Activated naive CD4-positive, alpha-beta T cell treated with anti-CD3 and anti-CD28 coated beads for 36 hours (primary cell): ENCODE measurements around the gene QKI. TPM values are rescaled to one million over a fixed set of nuclear protein-coding genes. Genes with fewer than 3 reads are reported as not detected.
"Not testable (repeated sequence)": the region's sequence is repeated elsewhere in the genome, so short reads cannot be mapped to it uniquely, and the experiment has no call there.

Experiments used
- CTCF ChIA-PET: fragments of 350-600 bp; sonication (Branson Sonifier 250); formaldehyde crosslinking; loops from one replicate; lab custom pipeline; 2021; ENCODE audit warnings: antibody characterized with exemption; lab: Charles Lee
- DNase-seq: peaks from one replicate; pipeline ENCODE4 v3.0.0-alpha.2; 2020
- H3K27ac Mint-ChIP-seq: one replicate; pipeline ENCODE4 v1.8.0; 2021; ENCODE audit warnings: mild to moderate bottlenecking, mixed read lengths
- H3K27me3 Mint-ChIP-seq: one replicate; pipeline ENCODE4 v1.8.0; 2021; ENCODE audit warnings: low read depth, mixed read lengths
- H3K36me3 Mint-ChIP-seq: one replicate; pipeline ENCODE4 v1.8.0; 2021; ENCODE audit warnings: low read depth, mixed read lengths
- H3K4me1 Mint-ChIP-seq: one replicate; pipeline ENCODE4 v1.8.0; 2021; ENCODE audit warnings: low read depth, mixed read lengths
- H3K4me3 Mint-ChIP-seq: one replicate; pipeline ENCODE4 v1.8.0; 2021; ENCODE audit warnings: mild to moderate bottlenecking, moderate library complexity, mixed read lengths
- H3K9me3 Mint-ChIP-seq: one replicate; pipeline ENCODE4 v1.8.0; 2021; ENCODE audit warnings: mixed read lengths
- intact Hi-C: fragments of 100-400 bp; cut with micrococcal nuclease; formaldehyde crosslinking; loops from one replicate; pipeline ENCODE4 v1.15.1; 2023
- total RNA-seq, 2 experiments: library from RNA; stranded (reverse); gene quantifications; one replicate each; pipeline ENCODE4 v1.2.3, GENCODE V29; 2021

QKI gene
- total RNA-seq, 2 experiments from 2014 or later = 34.6 to 38.4 TPM

DNA sequence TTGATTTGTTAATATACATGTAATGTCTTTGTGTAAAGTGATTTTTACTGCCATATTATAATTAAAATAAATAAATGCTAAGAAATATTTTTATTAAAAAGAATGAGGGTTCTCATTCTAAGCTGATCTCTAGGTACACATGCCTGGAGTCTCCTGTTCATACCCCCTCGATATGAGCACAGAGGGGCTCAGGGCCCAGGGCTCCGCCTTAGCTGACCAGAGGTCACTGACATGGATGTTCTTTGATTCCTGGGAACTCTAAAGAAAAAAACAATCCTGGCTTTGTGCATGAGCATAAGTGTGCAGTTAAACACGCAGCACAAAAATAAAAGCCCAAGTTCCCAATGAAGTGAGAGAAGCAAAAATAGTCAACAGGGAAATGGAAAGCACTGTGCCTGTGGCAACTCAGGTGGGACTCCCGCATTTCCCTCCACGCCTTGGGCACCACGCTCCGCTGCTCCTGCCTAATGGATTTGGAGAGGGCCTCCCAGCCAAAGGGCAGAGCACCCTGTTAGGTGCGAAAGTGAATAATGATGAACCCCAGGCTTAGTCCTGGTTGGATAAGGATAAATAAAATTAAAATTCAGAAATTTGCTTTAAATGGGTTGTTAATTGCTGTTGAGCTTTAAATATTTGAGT, 33.3 kb upstream of the QKI start:
- no peaks in the 10 kb centered on the region for H3K4me1 Mint-ChIP-seq
- no peaks in the 10 kb centered on the region for H3K36me3 Mint-ChIP-seq
- no peaks in the 10 kb centered on the region for H3K27me3 Mint-ChIP-seq
- intact Hi-C loops = no loop called here
- DNase-seq = no peak
- no peak overlapping the region for H3K27ac Mint-ChIP-seq
- no peak overlapping the region for H3K4me3 Mint-ChIP-seq
- CTCF ChIA-PET = interaction anchor here (0.6 kb wide), 1 partner anchor 174 kb away, joined by 3 read pairs; no protein-coding TSS in a partner anchor
- peaks cover 8% of the 10 kb centered on the region for H3K9me3 Mint-ChIP-seq

DNA sequence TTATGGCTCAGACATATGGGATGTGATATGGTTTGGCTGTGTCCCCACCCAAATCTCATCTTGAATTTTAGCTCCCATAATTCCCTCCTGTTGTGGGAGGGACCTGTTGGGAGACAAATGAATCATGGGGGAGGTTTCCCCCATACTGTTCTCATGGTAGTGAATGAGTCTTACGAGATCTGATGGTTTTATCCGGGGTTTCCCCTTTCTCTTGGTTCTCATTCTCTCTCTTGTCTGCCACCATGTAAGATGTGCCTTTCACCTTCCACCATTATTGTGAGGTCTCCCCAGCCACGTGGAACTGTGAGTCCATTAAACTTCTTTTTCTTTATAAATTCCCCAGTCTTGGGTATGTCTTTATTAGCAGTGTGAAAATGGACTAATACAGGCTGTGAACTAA, 31.1 kb upstream of the QKI start:
- H3K27me3 Mint-ChIP-seq, H3K36me3 Mint-ChIP-seq, DNase-seq, H3K27ac Mint-ChIP-seq, CTCF ChIA-PET, H3K4me1 Mint-ChIP-seq, H3K4me3 Mint-ChIP-seq, intact Hi-C loops, H3K9me3 Mint-ChIP-seq: not testable (repeated sequence)

DNA sequence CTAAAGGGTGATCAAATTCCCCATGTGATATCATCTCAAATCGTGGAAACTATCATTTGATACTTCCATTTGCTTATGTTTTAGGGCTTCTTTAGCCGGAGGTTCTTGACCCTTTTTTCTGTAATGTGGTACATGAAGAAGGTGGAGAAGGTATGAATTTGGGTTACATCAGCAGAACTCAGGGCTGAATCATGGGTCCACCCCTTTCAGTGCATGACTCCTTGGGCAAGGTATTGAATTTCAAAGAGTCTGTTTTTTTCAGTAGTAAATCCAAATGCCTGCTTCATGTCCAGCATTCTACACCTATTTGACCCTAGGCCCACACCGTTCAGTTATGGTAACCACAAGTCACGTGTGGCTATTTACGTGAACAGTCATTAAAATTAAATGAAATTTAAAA, 30.6 kb upstream of the QKI start:
- no peaks in the 10 kb centered on the region for H3K27me3 Mint-ChIP-seq

DNA sequence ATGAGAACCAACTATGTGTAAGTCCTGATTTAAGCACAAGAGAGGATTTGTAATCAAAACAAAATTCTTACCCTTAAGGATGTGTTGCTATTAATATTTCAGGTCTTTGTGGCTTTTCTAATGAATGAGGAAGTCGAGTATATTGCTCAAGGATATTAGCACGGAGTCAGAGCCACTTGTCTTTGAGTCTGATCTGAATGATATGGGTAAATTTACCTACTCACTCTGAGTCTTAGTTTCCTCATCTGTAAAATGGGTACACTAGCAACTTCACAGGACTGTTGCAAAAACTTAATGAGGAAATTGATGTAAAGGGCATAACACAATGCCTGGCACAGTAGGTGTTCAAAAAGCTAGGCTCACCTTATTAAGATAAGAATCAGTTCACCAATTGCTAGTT, 30.0 kb upstream of the QKI start:
- Mint-ChIP-seq H3K9me3 (peaks cover 8% of the 10 kb centered on the region), H3K4me1 (no peaks in the 10 kb centered on the region), H3K27me3 (no peaks in the 10 kb centered on the region), H3K4me3 (no peak overlapping the region), H3K36me3 (no peaks in the 10 kb centered on the region), H3K27ac (no peak overlapping the region)
- no peak for DNase-seq
- intact Hi-C loops = no loop called here
- CTCF ChIA-PET = no interaction called here

More for the DNA sequence above, 30.6 kb upstream of the QKI start:
- intact Hi-C loops = no loop called here
- Mint-ChIP-seq H3K4me3 (no peak overlapping the region), H3K4me1 (no peaks in the 10 kb centered on the region), H3K27ac (no peak overlapping the region), H3K36me3 (no peaks in the 10 kb centered on the region), H3K9me3 (peaks cover 8% of the 10 kb centered on the region)
- CTCF ChIA-PET = no interaction called here
- DNase-seq = no peak

DNA sequence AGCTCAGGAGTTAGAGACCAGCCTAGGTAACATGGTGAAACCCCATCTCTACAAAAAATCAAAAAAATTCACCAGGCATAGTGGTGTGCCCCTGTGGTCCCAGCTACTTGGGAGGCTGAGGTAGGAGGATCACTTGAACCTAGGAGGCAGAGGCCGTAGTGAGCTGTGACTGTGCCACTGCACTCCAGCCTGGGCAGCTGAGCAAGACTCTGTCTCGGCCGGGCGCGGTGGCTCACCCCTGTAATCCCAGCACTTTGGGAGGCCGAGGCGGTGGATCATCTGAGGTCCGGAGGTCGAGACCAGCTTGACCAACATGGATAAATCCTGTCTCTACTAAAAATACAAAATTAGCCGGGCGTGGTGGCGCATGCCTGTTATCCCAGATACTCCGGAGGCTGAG, 29.0 kb upstream of the QKI start:
- H3K4me1 Mint-ChIP-seq, H3K9me3 Mint-ChIP-seq, intact Hi-C loops, H3K27ac Mint-ChIP-seq, H3K4me3 Mint-ChIP-seq, H3K36me3 Mint-ChIP-seq, H3K27me3 Mint-ChIP-seq, DNase-seq, CTCF ChIA-PET: not testable (repeated sequence)

DNA sequence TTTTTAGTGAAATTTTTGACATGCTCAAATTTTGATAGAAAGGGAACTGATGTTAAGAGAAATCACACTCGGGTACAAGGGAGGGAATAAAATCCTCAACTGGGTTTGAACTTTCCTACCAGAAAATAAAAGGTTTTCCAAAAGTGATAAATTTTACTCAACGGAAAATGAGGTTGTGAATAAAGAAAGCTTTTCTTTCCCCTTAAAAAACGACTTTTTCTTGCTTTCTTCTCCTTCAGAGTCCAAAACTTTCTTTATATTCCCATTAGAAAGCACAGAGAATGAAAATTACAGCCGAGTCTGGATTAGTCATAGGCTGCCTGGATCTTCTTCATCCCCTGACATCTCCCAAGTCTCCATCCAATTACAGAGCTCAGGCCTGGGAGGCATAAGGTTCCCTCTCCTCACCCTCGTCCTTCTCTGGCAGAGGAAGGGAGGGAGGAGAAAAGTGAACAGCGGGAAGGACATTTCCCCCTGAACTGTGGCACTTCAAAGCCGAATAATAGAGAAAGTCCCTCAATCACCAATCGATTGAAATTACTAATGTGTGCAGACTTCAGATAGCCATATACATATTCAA, 28.1 kb upstream of the QKI start:
- H3K9me3 Mint-ChIP-seq = peaks cover 8% of the 10 kb centered on the region
- CTCF ChIA-PET = no interaction called here
- no peaks in the 10 kb centered on the region for H3K36me3 Mint-ChIP-seq
- H3K27ac Mint-ChIP-seq = no peak overlapping the region
- H3K4me3 Mint-ChIP-seq = no peak overlapping the region
- no peaks in the 10 kb centered on the region for H3K4me1 Mint-ChIP-seq
- DNase-seq = no peak
- intact Hi-C loops = no loop called here
- peaks cover 3% of the 10 kb centered on the region for H3K27me3 Mint-ChIP-seq

DNA sequence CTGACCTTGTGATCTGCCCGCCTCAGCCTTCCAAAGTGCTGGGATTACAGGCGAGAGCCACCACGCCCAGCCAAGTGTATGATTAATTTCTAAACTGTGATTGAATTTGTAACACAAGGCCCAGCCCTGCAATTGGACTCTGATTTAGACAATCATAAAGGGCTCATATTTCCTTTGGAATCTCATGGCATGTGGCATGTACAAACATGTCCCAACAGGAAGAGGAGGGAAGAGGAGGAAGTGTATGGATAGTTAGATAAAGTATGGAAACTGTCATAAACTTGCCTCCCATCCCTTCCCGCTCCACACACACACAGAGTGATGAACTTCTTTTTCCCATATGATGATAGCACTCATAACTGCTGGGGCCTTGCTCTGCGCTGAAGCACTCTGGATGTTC, 27.2 kb upstream of the QKI start:
- Mint-ChIP-seq H3K9me3 (peaks cover 8% of the 10 kb centered on the region), H3K36me3 (no peaks in the 10 kb centered on the region), H3K4me3 (no peak overlapping the region), H3K27me3 (peaks cover 3% of the 10 kb centered on the region), H3K27ac (no peak overlapping the region), H3K4me1 (no peaks in the 10 kb centered on the region)
- intact Hi-C loops = no loop called here
- no peak for DNase-seq
- CTCF ChIA-PET = no interaction called here

DNA sequence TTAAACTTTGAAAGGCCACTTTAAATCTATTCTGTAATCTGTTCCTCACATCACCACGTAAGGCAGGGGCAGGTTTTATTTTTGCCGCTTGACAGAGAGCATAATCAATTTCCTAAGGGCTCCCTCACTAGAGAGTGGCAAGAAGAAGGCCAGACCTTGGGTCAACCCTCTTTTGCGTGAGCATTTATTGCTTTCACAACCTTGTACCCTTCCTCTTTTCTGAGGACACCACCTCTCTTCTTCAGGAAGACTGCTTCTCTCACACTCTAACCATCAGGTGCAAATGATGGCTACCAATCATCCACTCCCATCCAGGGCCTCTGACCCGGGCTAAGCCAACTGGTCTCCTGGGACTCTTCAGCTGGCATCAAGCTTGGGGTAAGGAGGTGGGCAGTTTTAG, 25.2 kb upstream of the QKI start:
- intact Hi-C loops = no loop called here
- no peaks in the 10 kb centered on the region for H3K9me3 Mint-ChIP-seq
- H3K4me3 Mint-ChIP-seq = no peak overlapping the region
- H3K36me3 Mint-ChIP-seq = no peaks in the 10 kb centered on the region
- CTCF ChIA-PET = interaction anchor here (0.7 kb wide), 1 partner anchor 220 kb away, joined by 4 read pairs; no protein-coding TSS in a partner anchor
- peaks cover 5% of the 10 kb centered on the region for H3K27me3 Mint-ChIP-seq
- no peak overlapping the region for H3K27ac Mint-ChIP-seq
- DNase-seq = no peak
- H3K4me1 Mint-ChIP-seq = no peaks in the 10 kb centered on the region

DNA sequence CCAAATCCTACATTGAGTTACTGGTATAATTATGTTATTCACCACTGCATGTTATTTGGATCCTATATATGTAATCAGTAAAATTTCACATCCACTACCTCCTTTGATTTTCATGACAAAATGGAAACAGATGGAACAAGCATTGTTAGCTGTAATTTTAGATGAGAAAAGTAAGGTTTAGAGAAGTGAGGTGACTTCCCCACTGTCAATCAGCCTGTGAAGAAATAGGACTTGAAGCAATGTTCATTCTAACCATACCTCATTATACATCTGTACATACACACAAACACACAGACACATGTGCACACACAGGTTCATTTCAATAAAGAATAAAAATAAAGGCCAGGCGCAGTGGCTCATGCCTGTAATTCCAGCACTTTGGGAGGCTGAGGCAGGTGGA, 23.7 kb upstream of the QKI start:
- no peaks in the 10 kb centered on the region for H3K36me3 Mint-ChIP-seq
- H3K27ac Mint-ChIP-seq = no peak overlapping the region
- no peak for DNase-seq
- no peak overlapping the region for H3K4me3 Mint-ChIP-seq
- no peaks in the 10 kb centered on the region for H3K9me3 Mint-ChIP-seq
- CTCF ChIA-PET = no interaction called here
- no peaks in the 10 kb centered on the region for H3K4me1 Mint-ChIP-seq
- intact Hi-C loops = no loop called here
- H3K27me3 Mint-ChIP-seq = peaks cover 6% of the 10 kb centered on the region

DNA sequence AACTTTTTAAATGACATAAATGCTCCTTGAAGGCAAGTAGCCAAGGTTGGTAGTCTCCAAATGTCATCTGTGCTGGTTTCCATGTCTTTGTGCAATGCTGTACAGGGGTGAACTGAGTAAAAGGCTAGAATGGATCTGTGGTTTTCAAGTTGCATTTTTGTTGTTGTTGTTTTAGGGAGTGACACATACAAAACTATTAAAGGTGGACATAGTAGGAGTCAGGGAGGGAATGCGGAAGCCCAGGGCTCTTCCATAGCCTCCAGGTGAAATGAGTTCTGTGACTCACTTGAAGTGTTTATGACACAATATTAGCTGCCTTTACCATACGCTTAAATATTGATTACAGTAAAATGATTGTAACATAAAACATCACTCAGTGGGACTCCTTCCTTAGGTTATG, 22.5 kb upstream of the QKI start:
- no peak overlapping the region for H3K4me3 Mint-ChIP-seq
- DNase-seq = no peak

DNA sequence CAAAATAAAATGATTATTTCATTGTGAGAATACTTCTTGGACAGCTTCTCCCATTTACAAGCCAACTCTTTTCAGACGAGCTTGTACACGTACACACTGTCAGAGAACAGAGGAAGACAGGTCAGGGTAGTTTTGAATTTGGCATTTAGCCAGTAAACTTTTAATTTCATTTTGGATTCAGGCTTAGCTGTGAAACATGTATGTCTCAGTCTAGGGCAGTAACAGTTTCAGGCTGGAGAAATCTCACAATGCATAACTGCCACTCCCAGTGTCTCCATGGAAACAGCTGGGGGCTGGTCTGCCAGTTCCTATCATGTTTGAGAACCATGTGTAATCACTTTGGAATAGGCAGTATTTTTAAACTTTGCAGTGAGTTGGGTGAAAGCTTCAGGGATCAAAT, 22.0 kb upstream of the QKI start:
- intact Hi-C loops = no loop called here
- H3K27me3 Mint-ChIP-seq = peaks cover 19% of the 10 kb centered on the region

More for the DNA sequence above, 22.5 kb upstream of the QKI start:
- CTCF ChIA-PET = interaction anchor here (1.1 kb wide), 1 partner anchor 13 kb away, joined by 3 read pairs; no protein-coding TSS in a partner anchor
- H3K27ac Mint-ChIP-seq = no peak overlapping the region
- intact Hi-C loops = no loop called here
- H3K36me3 Mint-ChIP-seq = no peaks in the 10 kb centered on the region
- H3K4me1 Mint-ChIP-seq = peaks cover 6% of the 10 kb centered on the region
- no peaks in the 10 kb centered on the region for H3K9me3 Mint-ChIP-seq
- H3K27me3 Mint-ChIP-seq = peaks cover 15% of the 10 kb centered on the region

DNA sequence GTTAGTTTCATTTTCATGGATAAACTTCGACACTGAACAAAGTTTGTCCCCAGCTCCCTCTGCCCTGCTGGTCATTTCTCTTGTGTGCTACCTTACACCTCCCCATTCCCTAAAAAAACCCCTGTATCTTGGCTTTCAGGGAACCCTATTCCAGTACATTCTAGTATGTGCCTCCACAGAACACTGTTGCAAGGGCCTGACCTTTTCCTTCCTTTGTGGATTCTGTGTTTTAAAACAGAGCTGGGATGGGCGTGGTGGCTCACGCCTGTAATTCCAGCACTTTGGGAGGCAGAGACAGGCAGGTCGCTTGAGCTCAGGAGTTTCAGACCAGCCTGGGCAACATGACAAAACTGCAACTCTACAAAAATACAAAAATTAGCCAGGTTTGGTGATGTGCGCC, 20.6 kb upstream of the QKI start:
- intact Hi-C loops = no loop called here
- Mint-ChIP-seq H3K27ac (no peak overlapping the region), H3K9me3 (no peaks in the 10 kb centered on the region), H3K4me3 (no peak overlapping the region), H3K36me3 (no peaks in the 10 kb centered on the region), H3K4me1 (peaks cover 6% of the 10 kb centered on the region), H3K27me3 (peaks cover 19% of the 10 kb centered on the region)
- no peak for DNase-seq
- CTCF ChIA-PET = no interaction called here

More for the DNA sequence above, 22.0 kb upstream of the QKI start:
- CTCF ChIA-PET = interaction anchor here (1.1 kb wide), 1 partner anchor 12 kb away, joined by 3 read pairs; no protein-coding TSS in a partner anchor
- Mint-ChIP-seq H3K9me3 (no peaks in the 10 kb centered on the region), H3K4me3 (no peak overlapping the region), H3K27ac (no peak overlapping the region), H3K36me3 (no peaks in the 10 kb centered on the region), H3K4me1 (peaks cover 6% of the 10 kb centered on the region)
- DNase-seq = no peak

DNA sequence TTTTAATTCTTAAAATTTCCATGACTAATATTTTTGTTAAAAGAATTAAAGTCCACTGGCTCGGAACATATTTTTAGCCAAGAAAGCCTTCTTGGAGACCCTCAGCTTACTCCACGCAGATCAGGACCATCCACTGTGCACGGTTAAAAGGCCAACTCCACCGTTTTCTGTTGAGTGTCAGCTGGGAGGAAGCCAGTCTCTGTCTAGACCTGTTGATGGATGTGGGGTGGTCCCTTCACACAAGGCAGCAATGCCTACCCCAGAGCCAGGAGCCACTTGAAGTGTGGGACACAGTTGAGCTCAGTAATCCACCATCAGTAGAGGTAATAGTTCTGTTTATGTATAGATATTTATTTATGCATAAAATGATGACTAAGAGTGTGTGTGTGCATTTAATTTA, 19.9 kb upstream of the QKI start:
- Mint-ChIP-seq H3K36me3 (no peaks in the 10 kb centered on the region), H3K9me3 (no peaks in the 10 kb centered on the region), H3K27me3 (peaks cover 19% of the 10 kb centered on the region), H3K27ac (no peak overlapping the region), H3K4me3 (no peak overlapping the region), H3K4me1 (peaks cover 6% of the 10 kb centered on the region)
- DNase-seq = no peak
- intact Hi-C loops = no loop called here
- CTCF ChIA-PET = no interaction called here
